Measurements from ENCODE around the gene FLRT1. TPM values are rescaled to one million over a fixed set of nuclear protein-coding genes. Genes with fewer than 3 reads are reported as not detected.

FLRT1 gene
- total and polyA plus RNA-seq, 2 of the 13 experiments (the other 11 are each of a cell fraction or from before 2014, with no cell fraction given): 0.02 to 0.08 TPM

GRCh38 chr11:64084951-64085710 is 49.4 kb downstream of the FLRT1 start (continued):
- TF ChIP-seq KAT2B (IDR thresholded peaks at IDR 0.05; ENCODE audit: borderline replicate concordance, low read depth, low read length): no peak
- TF ChIP-seq ZFYVE20 (CRISPR knock-in tag; IDR thresholded peaks at IDR 0.05; ENCODE audit: borderline replicate concordance, low read depth): no peak
- no peak for TF ChIP-seq ZNF30 (CRISPR knock-in tag; IDR thresholded peaks at IDR 0.05)
- no peak for TF ChIP-seq HMGXB3 (CRISPR knock-in tag; IDR thresholded peaks at IDR 0.05; ENCODE audit: borderline replicate concordance)
- 0 out of 2 replicates have a peak, but pooled peaks have one; percentile 44 for TF ChIP-seq MTF2 (CRISPR knock-in tag; IDR thresholded peaks at IDR 0.05; ENCODE audit: borderline replicate concordance)
- no peak for TF ChIP-seq ZNF564 (CRISPR knock-in tag; IDR thresholded peaks at IDR 0.05)
- TF ChIP-seq SALL2 (CRISPR knock-in tag; IDR thresholded peaks at IDR 0.05): no peak
- TF ChIP-seq CENPBD1 (CRISPR knock-in tag; IDR thresholded peaks at IDR 0.05; ENCODE audit: borderline replicate concordance, low read depth): no peak
- no peak for TF ChIP-seq NFIC (IDR thresholded peaks at IDR 0.05; ENCODE audit: low read length)
- no peak for TF ChIP-seq FOXA1 (IDR thresholded peaks at IDR 0.05)
- no peak for TF ChIP-seq FOXA1 (CRISPR knock-in tag; IDR thresholded peaks at IDR 0.05)
- TF ChIP-seq ZNF605 (CRISPR knock-in tag; IDR thresholded peaks at IDR 0.05): no peak
- no peak for TF ChIP-seq ZNF607 (CRISPR knock-in tag; IDR thresholded peaks at IDR 0.05; ENCODE audit: borderline replicate concordance)
- no peak for TF ChIP-seq ZNF652 (CRISPR knock-in tag; IDR thresholded peaks at IDR 0.05; ENCODE audit: borderline replicate concordance, low read depth)
- TF ChIP-seq ZNF143 (CRISPR knock-in tag; IDR thresholded peaks at IDR 0.05): no peak
- no peak for TF ChIP-seq ARNT2 (CRISPR knock-in tag; IDR thresholded peaks at IDR 0.05; ENCODE audit: low read depth)
- 0 out of 2 replicates have a peak, but pooled peaks have one; percentile 73 for TF ChIP-seq ADNP (CRISPR knock-in tag; IDR thresholded peaks at IDR 0.05)
- TF ChIP-seq ZXDC (CRISPR knock-in tag; IDR thresholded peaks at IDR 0.05): 0 out of 2 replicates have a peak, but pooled peaks have one; percentile 42
- 0 out of 2 replicates have a peak, but pooled peaks have one; percentile 74 for TF ChIP-seq KDM1A (CRISPR knock-in tag; IDR thresholded peaks at IDR 0.05)
- no peak for TF ChIP-seq ZNF792 (CRISPR knock-in tag; IDR thresholded peaks at IDR 0.05)
- TF ChIP-seq SIX4 (CRISPR knock-in tag; IDR thresholded peaks at IDR 0.05): no peak
- TF ChIP-seq CSRNP2 (CRISPR knock-in tag; conservative IDR thresholded peaks at IDR 0.05; ENCODE audit: low read depth): no peak
